B cell (primary cell): Measurements from ENCODE around the gene MBNL3. TPM values are rescaled to one million over a fixed set of nuclear protein-coding genes. Genes with fewer than 3 reads are reported as not detected.

Experiments
- ATAC-seq: fragments of 200-7000 bp; cut with Tn5 transposase; one replicate; pipeline ENCODE4 v1.10.0; 2021; ENCODE audit warnings: low read depth, mild to moderate bottlenecking, moderate number of reproducible peaks, moderate library complexity
- CTCF ChIA-PET: fragments of 350-600 bp; sonication (Branson Sonifier 250); formaldehyde crosslinking; loops from one replicate; lab custom pipeline; 2021; ENCODE audit warnings: antibody characterized with exemption, inconsistent platforms; lab: Charles Lee
- POLR2A ChIA-PET: fragments of 350-600 bp; sonication (Branson Sonifier 250); formaldehyde crosslinking; loops from one replicate; lab custom pipeline; 2021; ENCODE audit warnings: antibody characterized with exemption; lab: Charles Lee
- DNase-seq: peaks from one replicate; pipeline ENCODE4 v3.0.0; 2013
- H2AFZ ChIP-seq: 2 replicates; pipeline ENCODE4 v1.6.1; 2012; ENCODE audit warnings: mild to moderate bottlenecking, low read depth, low read length; ENCODE audit not compliant: insufficient read depth, poor library complexity, severe bottlenecking
- H3K27ac ChIP-seq, 2 donors: 1 replicate in 1 of 2; 2 replicates in 1 of 2; pipeline ENCODE4 v1.5.1; 2012 to 2013; ENCODE audit warnings: low read length in 2 of 2, mild to moderate bottlenecking in 2 of 2, moderate library complexity in 1 of 2
- H3K27me3 ChIP-seq, 4 experiments: fragments of 200-600 bp in 1 of 4; sonication (generic) in 1 of 4; replicated peaks in 1 of 4; 1 replicate in 2 of 4; 2 replicates in 2 of 4; pipeline versions ENCODE4 v1.6.1 to v1.7.0; 2013 to 2016; ENCODE audit warnings: low read length in 3 of 4, mild to moderate bottlenecking in 2 of 4, mixed read lengths in 1 of 4, moderate library complexity in 1 of 4; ENCODE audit not compliant: insufficient read depth in 4 of 4, control insufficient read depth in 3 of 4; ENCODE audit errors: control extremely low read depth in 1 of 4
- H3K36me3 ChIP-seq, 2 experiments: replicated peaks in 1 of 2; 1 replicate in 1 of 2; 2 replicates in 1 of 2; pipeline versions ENCODE4 v1.6.1 to v1.7.1; 2013; ENCODE audit warnings: low read length in 1 of 2; ENCODE audit not compliant: insufficient read depth in 2 of 2, control insufficient read depth in 1 of 2; ENCODE audit errors: control extremely low read depth in 1 of 2, extremely low read depth in 1 of 2
- H3K4me1 ChIP-seq, 2 donors: fragments of 200-600 bp in 1 of 2; sonication (generic) in 1 of 2; 1 replicate in 1 of 2; 2 replicates in 1 of 2; pipeline versions ENCODE4 v1.5.1 to v1.6.1; 2013 to 2017; ENCODE audit warnings: low read length in 2 of 2; ENCODE audit not compliant: control insufficient read depth in 2 of 2, insufficient read depth in 2 of 2
- H3K4me2 ChIP-seq: replicated peaks from 2 replicates; pipeline ENCODE3; 2012; ENCODE audit warnings: mild to moderate bottlenecking, low read depth, low read length; ENCODE audit not compliant: poor library complexity, severe bottlenecking
- H3K4me3 ChIP-seq, 5 experiments: fragments of 200-600 bp in 1 of 5; sonication (generic) in 1 of 5; 1 replicate in 3 of 5; 2 replicates in 2 of 5; pipeline versions ENCODE4 v1.5.1 to v1.7.0; 2011 to 2016; ENCODE audit warnings: low read length in 4 of 5, mild to moderate bottlenecking in 4 of 5, low read depth in 2 of 5, control low read depth in 1 of 5, moderate library complexity in 1 of 5; ENCODE audit not compliant: insufficient read depth in 1 of 5; ENCODE audit errors: control extremely low read depth in 1 of 5, extremely low read depth in 1 of 5
- H3K79me2 ChIP-seq: fragments of 200-600 bp; sonication (generic); one replicate; pipeline ENCODE4 v1.6.0; 2016; ENCODE audit warnings: low read length; ENCODE audit not compliant: control insufficient read depth, insufficient read depth
- H3K9ac ChIP-seq: fragments of 200-600 bp; sonication (generic); 2 replicates; pipeline ENCODE4 v1.6.1; 2017; ENCODE audit warnings: mild to moderate bottlenecking, low read length, moderate library complexity
- H3K9me3 ChIP-seq, 3 donors: one replicate each; pipeline versions ENCODE4 v1.6.1 to v1.7.1; 2013; ENCODE audit warnings: low read length in 2 of 3; ENCODE audit not compliant: control insufficient read depth in 2 of 3, insufficient read depth in 1 of 3; ENCODE audit errors: control extremely low read depth in 1 of 3
- H4K20me1 ChIP-seq: 2 replicates; pipeline ENCODE4 v1.6.0; 2012; ENCODE audit warnings: mild to moderate bottlenecking, low read length; ENCODE audit not compliant: insufficient read depth, control insufficient read depth, poor library complexity, severe bottlenecking
- H3K27ac Mint-ChIP-seq: one replicate; pipeline ENCODE4 v1.8.0; 2021; ENCODE audit warnings: mixed read lengths
- H3K27me3 Mint-ChIP-seq: one replicate; pipeline ENCODE4 v1.8.0; 2021; ENCODE audit warnings: mixed read lengths
- H3K4me1 Mint-ChIP-seq: one replicate; pipeline ENCODE4 v1.8.0; 2021; ENCODE audit warnings: mixed read lengths
- H3K4me3 Mint-ChIP-seq: one replicate; pipeline ENCODE4 v1.8.0; 2021; ENCODE audit warnings: mixed read lengths
- H3K9me3 Mint-ChIP-seq: one replicate; pipeline ENCODE4 v1.8.0; 2022; ENCODE audit warnings: mixed read lengths; ENCODE audit not compliant: insufficient read depth
- EZH2 ChIP-seq: IDR thresholded peaks from 2 replicates; pipeline ENCODE4 v1.6.1; 2012; ENCODE audit warnings: borderline replicate concordance, low read depth, mild to moderate bottlenecking, moderate library complexity, low read length; ENCODE audit not compliant: insufficient read depth, poor library complexity, severe bottlenecking
- WGBS: methylation state at CpG from one replicate; pipeline ENCODE4 v1.1.5; 2013; ENCODE audit warnings: missing lambda C conversion rate; ENCODE audit not compliant: insufficient coverage; 5-methylcytosine and 5-hydroxymethylcytosine counted together
- intact Hi-C: fragments of 100-400 bp; cut with micrococcal nuclease; formaldehyde crosslinking; loops from one replicate; pipeline ENCODE4 v1.10.0; 2022
- polyA plus RNA-seq: library from polyadenylated mRNA; depleted of rRNA; stranded (reverse); fragments of >200 nt; gene quantifications from 2 replicates; pipeline ENCODE4 v1.2.3, GENCODE V29; 2012
- total RNA-seq, 2 donors: library from RNA; stranded (reverse); fragments of 120-200 nt in 1 of 2; gene quantifications; 1 replicate in 1 of 2; 2 replicates in 1 of 2; pipeline versions ENCODE4 v1.2.3 to v1.2.4, GENCODE V29; 2013 to 2022
- TF ChIP-seq, protein P1 (sequence below): fragments of 200-600 bp; IDR thresholded peaks from one replicate; pipeline ENCODE4 v1.8.0; 2022; ENCODE audit warnings: antibody characterized with exemption, mild to moderate bottlenecking

The MBNL3 gene
- total and polyA plus RNA-seq, 2 donors (not counting 1 experiment from before 2014, with no cell fraction given) = 16.6 to 63.1 TPM

- ATAC-seq = no peak
- CTCF ChIA-PET = no interaction called here
- H3K27me3 ChIP-seq = no peaks in the 10 kb centered on the region
- intact Hi-C loops = no loop called here
- H3K79me2 ChIP-seq = no peaks in the 10 kb centered on the region
- no peak overlapping the region for H3K9ac ChIP-seq
- no peak overlapping the region for H3K27ac ChIP-seq
- H3K9me3 ChIP-seq = no peaks in the 10 kb centered on the region
- Mint-ChIP-seq H3K4me1 (no peaks in the 10 kb centered on the region), H3K4me3 (no peak overlapping the region), H3K9me3 (no peaks in the 10 kb centered on the region), H3K27ac (no peak overlapping the region), H3K27me3 (peaks cover 4% of the 10 kb centered on the region)
- no peaks in the 10 kb centered on the region for H3K36me3 ChIP-seq
- no peak for DNase-seq
- TF ChIP-seq, protein P1, sequence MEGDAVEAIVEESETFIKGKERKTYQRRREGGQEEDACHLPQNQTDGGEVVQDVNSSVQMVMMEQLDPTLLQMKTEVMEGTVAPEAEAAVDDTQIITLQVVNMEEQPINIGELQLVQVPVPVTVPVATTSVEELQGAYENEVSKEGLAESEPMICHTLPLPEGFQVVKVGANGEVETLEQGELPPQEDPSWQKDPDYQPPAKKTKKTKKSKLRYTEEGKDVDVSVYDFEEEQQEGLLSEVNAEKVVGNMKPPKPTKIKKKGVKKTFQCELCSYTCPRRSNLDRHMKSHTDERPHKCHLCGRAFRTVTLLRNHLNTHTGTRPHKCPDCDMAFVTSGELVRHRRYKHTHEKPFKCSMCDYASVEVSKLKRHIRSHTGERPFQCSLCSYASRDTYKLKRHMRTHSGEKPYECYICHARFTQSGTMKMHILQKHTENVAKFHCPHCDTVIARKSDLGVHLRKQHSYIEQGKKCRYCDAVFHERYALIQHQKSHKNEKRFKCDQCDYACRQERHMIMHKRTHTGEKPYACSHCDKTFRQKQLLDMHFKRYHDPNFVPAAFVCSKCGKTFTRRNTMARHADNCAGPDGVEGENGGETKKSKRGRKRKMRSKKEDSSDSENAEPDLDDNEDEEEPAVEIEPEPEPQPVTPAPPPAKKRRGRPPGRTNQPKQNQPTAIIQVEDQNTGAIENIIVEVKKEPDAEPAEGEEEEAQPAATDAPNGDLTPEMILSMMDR = no peak
- TF ChIP-seq EZH2 = no peak
- no peak overlapping the region for H3K4me3 ChIP-seq
- no peaks in the 10 kb centered on the region for H4K20me1 ChIP-seq
- no CpG with 5 or more reads among the region's 1 CpG for WGBS
- H3K4me2 ChIP-seq = no peak overlapping the region
- POLR2A ChIA-PET = no interaction called here
- H3K4me1 ChIP-seq = no peaks in the 10 kb centered on the region
- H2AFZ ChIP-seq = no peak overlapping the region
These were observed 32.0 kb upstream of the MBNL3 start for GRCh38 chrX:132520792-132521191.

GRCh38 chrX:132520213-132520612 lies 31.4 kb upstream of the MBNL3 start:
- no peak overlapping the region for H3K4me2 ChIP-seq
- H3K36me3 ChIP-seq = no peaks in the 10 kb centered on the region
- ATAC-seq (no peak), DNase-seq (no peak)
- Mint-ChIP-seq H3K9me3 (no peaks in the 10 kb centered on the region), H3K27ac (no peak overlapping the region), H3K4me1 (no peaks in the 10 kb centered on the region), H3K4me3 (no peak overlapping the region), H3K27me3 (peaks cover 4% of the 10 kb centered on the region)
- no peaks in the 10 kb centered on the region for H3K4me1 ChIP-seq
- H3K9ac ChIP-seq = no peak overlapping the region
- no CpG with 5 or more reads among the region's 3 CpGs for WGBS
- no peak for TF ChIP-seq EZH2
- TF ChIP-seq, protein P1 = no peak
- no peaks in the 10 kb centered on the region for H3K79me2 ChIP-seq
- ChIA-PET POLR2A (no interaction called here), CTCF (no interaction called here)
- no peaks in the 10 kb centered on the region for H3K27me3 ChIP-seq
- intact Hi-C loops = no loop called here
- H2AFZ ChIP-seq = no peak overlapping the region
- H3K9me3 ChIP-seq = no peaks in the 10 kb centered on the region
- H3K4me3 ChIP-seq = no peak overlapping the region
- no peaks in the 10 kb centered on the region for H4K20me1 ChIP-seq
- no peak overlapping the region for H3K27ac ChIP-seq
